GM12874 (cell line): ENCODE results near the gene SPG7.
A peak's percentile ranks its signal among the peaks of the same experiment; 100 is the strongest.

Source experiments
- TF ChIP-seq, protein P1 (sequence below): IDR thresholded peaks from 2 replicates; pipeline ENCODE4 v1.5.1; 2011; ENCODE audit warnings: low read depth, mild to moderate bottlenecking, control low read depth, low read length, moderate library complexity; ENCODE audit not compliant: insufficient read depth

Gene SPG7

DNA sequence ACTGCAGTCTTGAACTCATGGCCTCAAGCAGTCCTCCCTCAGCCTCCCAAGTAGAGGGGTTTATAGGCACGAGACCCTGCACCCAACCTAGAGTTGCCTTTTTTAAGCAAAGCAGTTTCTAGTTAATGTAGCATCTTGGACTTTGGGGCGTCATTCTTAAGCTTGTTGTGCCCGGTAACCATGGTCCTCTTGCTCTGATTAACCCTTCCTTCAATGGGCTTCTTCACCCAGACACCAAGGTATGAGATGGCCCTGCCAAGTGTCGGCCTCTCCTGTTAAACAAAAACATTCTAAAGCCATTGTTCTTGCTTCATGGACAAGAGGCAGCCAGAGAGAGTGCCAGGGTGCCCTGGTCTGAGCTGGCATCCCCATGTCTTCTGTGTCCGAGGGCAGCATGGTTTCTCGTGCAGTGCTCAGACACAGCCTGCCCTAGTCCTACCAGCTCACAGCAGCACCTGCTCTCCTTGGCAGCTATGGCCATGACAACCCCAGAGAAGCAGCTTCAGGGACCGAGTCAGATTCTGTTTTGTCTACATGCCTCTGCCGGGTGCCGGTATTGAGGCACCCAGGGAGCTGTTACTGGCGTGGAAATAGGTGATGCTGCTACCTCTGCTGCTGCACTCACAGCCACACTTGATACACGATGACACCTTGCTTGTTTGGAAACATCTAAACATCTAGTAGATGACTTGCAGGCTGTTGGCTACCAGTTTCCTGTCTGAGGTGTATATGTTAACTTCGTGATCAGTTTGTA is 55.6 kb downstream of the SPG7 start:
- TF ChIP-seq, protein P1, sequence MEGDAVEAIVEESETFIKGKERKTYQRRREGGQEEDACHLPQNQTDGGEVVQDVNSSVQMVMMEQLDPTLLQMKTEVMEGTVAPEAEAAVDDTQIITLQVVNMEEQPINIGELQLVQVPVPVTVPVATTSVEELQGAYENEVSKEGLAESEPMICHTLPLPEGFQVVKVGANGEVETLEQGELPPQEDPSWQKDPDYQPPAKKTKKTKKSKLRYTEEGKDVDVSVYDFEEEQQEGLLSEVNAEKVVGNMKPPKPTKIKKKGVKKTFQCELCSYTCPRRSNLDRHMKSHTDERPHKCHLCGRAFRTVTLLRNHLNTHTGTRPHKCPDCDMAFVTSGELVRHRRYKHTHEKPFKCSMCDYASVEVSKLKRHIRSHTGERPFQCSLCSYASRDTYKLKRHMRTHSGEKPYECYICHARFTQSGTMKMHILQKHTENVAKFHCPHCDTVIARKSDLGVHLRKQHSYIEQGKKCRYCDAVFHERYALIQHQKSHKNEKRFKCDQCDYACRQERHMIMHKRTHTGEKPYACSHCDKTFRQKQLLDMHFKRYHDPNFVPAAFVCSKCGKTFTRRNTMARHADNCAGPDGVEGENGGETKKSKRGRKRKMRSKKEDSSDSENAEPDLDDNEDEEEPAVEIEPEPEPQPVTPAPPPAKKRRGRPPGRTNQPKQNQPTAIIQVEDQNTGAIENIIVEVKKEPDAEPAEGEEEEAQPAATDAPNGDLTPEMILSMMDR, result no peak

DNA sequence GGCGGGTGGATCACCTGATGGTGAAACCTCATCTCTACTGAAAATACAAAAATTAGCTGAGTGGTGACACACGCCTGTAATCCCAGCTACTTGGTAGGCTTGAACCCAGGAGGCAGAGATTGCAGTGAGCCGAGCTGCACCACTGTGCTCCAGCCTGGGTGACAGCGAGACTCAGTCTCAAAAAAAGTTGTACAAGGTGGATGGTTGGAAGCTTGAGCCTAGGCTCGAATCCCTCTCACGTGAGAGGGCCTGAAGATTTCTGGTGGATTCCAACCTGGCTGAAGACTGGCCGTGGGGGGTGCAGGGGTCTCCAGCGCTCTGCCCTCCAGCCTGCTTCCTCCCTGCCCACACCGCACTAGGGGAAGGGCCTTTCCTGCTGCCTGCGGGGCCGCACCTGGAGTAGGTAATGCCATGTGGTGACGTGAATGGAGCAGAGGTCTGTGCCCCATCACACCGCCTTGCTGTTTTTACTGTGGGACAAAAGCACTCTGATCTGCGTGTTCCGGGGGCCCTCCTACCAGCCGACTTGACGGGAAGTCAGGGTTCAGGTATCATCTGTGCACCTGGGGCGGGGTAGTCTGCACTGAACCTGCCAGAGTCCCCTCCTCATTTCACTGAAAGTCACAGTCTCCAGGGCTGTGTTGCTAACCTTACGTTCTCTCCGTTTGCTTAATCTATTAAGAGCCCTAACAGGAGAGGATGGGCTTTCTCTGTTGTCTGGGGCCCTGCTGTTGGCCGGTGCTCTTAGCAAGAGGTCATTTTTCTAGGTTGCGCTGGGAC is 56.5 kb downstream of the SPG7 start:
- TF ChIP-seq, protein P1, result no peak

- TF ChIP-seq, protein P1, result no peak
These were observed 57.0 kb downstream of the SPG7 start for GRCh38 chr16:89565256-89565505.

- TF ChIP-seq, protein P1, result peak; percentile 83
These were observed 57.5 kb downstream of the SPG7 start for GRCh38 chr16:89565506-89566372.

DNA sequence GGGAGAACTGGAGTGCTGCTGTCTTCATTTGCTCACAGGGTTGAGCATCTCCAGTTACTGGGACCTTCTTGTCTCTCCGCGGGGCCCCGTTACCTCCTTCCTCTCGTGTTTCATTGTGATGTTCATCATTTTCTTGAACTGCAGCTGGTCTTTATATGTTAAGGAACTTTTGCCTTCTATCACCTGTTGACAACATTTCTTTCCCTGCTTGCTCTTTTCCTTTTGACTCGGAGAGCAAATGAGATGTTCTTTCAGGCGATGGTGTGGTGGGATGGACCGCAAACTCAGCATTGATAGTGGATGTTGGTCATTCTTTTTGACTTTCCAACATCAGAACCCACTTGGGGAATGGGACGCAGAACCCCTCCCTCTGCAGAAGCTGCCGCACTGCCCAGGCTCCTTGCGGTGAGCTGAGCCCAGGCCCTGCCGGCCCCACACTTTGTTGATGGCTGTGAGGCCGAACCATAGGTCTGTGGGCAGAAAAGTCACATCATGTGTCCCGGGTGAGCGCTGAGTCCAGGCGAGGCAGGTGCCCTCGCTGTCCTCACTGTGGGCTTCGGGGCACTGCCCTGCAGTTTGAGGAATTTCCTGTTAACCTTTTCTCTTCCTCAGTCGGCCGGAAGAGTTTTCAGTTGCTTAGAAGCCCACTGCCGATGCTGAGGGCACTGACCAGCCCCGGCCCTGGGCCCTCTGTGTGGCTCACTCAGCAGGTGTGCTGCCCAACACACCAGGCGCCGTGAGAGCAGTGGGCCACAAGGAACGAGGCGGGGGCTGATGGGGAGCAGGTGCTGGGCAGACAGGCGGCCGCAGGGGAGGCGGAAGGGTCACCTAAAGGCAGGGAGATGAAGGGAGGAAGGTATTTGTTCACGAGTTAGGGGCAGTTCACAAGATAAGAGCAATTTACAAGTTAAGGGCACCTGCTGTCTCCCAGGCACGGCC is 59.7 kb downstream of the SPG7 start:
- TF ChIP-seq, protein P1, result no peak

- TF ChIP-seq, protein P1, result no peak
These were observed 61.5 kb downstream of the SPG7 start for GRCh38 chr16:89569506-89570341.
